ENCODE measurements around the gene TRIM24.
"Not testable (repeated sequence)": the region's sequence is repeated elsewhere in the genome, so short reads cannot be mapped to it uniquely, and the experiment has no call there.

The TRIM24 gene

GRCh38 chr7:138460176-138460648, at the start of gene TRIM24:
Gene TRIM24, plus strand, starts transcription at chr7:138460259. Its CDS starts 290 bp downstream, at chr7:138460549.
- DNase-seq (ENCODE audit: low spot score): no peak

DNA sequence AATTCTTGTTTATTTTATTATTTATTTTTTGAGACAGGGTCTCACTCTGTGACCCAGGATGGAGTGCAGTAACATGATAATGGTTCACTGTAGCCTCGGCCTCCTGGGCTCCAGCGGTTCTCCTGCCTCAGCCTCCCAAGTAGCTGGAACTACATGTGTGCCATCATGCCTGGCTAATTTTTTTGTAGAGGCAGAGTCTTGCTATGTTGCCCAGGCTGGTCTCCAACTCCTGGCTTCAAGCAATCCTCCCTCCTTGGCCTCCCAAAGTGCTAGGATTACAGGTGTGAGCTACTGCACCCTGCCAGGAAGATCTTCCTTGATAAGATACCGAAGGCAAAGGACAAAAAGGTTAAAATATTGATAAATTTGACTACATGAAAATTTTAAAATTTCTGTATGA, 48.0 kb upstream of the TRIM24 start:
- not testable (repeated sequence) for DNase-seq (ENCODE audit: low spot score)

DNA sequence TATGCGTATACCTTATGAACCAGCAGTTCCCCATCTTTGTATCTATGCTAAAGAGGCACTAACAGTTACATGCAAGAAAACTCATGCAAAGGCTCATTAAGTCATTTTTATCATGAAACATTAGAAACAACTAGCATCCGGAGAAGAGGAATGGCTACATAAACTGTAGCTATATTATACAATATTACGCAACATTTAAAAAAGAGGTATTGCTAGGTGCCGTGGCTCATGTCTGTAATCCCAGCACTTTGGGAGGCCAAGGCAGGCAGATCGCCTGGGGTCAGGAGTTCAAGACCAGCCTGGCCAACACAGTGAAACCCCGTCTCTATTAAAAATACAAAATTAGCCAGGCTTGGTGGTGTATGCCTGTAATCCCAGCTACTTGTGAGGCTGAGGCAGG, 47.1 kb upstream of the TRIM24 start:
- DNase-seq (ENCODE audit: low spot score): not testable (repeated sequence)

DNA sequence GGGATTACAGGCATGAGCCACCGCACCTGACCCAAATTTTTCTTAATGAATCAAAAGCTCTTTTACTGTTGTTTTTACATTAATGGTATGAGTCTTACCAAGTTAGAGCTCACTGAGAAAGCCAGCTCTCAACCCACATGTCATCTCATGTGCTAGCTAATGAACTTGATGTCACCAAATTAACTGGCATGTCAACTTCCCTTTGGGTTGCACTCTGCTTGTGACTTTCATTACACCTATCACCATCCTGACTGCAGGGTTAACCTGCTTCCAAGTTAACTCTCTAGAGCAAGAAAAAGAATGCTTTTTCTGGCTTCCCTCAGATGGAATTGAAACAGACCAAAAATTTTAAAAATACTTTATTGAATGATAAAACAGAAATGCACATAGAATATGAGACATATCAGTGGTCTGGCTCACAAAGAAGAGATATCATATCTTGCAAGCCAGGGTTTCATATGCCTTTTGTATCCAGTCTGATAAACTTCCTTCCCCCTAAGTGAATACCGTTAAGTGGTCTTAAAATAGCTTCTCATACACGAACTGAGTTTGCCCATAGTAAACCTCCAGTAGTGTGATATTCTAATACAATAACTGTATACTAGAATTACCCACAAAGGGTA, 42.9 kb upstream of the TRIM24 start:
- DNase-seq (ENCODE audit: low spot score): no peak

GRCh38 chr7:138417764-138418163, 42.3 kb upstream of the TRIM24 start:
- no peak for DNase-seq (ENCODE audit: low spot score)

GRCh38 chr7:138418403-138418802, 41.7 kb upstream of the TRIM24 start:
- not testable (repeated sequence) for DNase-seq (ENCODE audit: low spot score)

DNA sequence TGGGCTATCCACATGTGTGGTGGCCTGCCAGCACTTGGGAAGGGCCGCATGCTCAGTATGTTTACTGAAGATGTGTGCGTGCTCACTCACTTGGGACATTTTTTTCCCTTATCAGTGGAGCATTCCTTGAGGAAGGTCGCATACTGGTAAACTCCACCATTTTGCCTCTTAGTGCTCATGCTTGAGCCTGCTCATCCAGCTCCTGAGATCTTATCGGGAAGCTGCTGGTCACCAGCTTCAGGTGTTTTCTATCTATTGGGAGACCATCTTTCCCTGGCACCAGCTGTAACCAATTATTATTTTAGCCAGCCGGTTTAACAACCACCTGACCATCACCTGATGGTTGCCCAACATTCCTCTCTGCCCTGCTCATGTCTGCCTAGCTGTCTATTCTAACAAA, 35.0 kb upstream of the TRIM24 start:
- no peak for DNase-seq (ENCODE audit: low spot score)

- DNase-seq (ENCODE audit: low spot score): no peak
These were observed 30.3 kb upstream of the TRIM24 start for GRCh38 chr7:138429577-138430250.

GRCh38 chr7:138431517-138431916, 28.5 kb upstream of the TRIM24 start:
- DNase-seq (ENCODE audit: low spot score): no peak

DNA sequence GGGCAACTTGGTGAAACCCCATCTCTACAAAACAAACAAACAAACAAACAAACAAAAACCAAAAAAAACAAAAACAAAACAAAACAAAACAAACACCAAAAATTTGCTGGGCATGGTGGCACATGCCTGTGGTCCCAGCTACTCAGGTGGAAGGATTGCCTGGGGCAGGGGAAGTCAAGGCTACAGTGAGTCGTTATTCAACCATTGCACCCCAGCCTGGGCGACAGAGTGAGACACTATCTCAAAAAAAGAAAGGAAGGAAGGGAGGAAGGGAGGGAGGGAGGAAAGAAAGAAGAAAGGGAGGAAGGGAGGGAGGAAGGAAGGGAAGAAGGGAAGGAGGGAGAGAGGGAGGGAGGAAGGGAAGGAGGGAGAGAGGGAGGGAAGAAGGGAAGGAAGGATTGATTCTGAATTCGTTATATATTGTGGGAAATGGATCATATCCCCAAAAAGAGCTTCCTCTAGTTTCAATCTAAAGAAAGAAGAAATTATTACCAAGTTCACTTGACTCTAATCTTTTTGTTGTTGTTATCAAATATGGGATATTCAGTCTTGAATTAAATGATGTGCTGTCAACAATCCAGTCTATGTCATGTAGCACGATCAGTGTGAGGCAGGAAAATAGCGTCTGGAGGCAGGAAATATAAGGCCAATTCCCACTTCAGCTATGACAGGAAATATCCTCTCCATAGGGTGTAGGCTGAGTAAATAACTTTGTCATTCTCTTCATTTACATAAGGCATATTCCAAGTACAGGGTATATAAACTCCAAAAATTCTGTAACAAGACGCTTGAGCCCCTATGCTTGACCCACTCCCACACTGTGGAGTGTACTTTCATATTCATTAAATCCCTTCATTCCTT, 26.2 kb upstream of the TRIM24 start:
- DNase-seq (ENCODE audit: low spot score): no peak

DNA sequence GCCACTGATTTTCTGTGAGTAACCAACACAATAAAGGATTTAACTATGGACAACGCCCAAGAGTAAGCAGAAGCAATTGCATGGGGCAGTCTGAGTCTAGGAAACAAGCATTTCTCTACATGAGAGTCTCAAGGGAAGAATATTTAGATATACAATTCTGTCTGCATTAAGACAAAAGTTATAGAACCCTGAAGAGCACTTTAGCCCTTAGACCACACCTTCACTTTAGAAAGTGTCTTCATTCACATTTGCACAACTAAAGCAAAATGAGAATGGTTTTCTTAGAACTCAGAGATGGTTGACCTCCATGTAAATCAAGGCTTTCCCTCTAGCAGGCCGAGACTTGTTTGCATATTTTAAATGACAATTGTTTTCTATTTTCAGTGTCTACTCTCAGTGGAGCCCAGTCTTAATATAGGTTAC, 25.5 kb upstream of the TRIM24 start:
- DNase-seq (ENCODE audit: low spot score): no peak

- DNase-seq (ENCODE audit: low spot score): no peak
These were observed 24.7 kb upstream of the TRIM24 start for GRCh38 chr7:138435231-138435919.

DNA sequence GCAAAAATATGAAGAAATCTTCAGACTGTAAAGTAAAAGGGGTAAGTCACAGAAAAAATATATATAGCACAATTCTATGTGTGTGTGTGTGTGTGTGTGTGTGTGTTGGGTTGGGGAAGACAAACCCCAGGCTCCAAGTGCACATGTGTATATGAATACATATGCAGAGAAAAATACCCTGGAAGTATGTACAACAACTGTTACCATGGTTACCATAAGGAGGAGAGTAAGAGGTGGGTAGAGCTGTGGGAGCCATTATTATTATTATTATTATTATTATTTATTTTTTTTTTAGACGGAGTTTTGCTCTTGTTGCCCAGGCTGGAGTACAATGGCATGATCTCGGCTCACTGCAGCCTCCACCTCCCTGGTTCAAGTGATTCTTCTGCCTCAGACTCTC, 23.7 kb upstream of the TRIM24 start:
- no peak for DNase-seq (ENCODE audit: low spot score)

DNA sequence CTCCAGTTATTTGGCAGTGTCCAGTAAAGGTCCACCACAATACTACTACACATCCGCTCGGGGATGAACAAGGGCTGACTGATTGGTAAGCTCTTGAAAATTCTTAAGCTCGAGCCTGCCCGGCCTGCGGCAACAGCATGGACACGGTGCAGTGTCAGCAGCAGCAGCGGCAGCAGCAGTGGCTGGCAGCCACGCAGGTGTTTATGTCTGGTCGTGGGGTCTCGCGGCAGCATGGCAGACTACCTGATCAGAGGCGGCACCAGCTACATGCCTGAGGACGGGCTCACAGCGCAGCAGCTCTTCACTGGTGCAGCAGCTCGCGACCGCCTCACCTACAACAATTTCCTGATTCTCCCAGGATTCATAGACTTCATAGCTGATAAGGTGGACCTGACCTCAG, 19.6 kb upstream of the TRIM24 start:
- no peak for DNase-seq (ENCODE audit: low spot score)

DNA sequence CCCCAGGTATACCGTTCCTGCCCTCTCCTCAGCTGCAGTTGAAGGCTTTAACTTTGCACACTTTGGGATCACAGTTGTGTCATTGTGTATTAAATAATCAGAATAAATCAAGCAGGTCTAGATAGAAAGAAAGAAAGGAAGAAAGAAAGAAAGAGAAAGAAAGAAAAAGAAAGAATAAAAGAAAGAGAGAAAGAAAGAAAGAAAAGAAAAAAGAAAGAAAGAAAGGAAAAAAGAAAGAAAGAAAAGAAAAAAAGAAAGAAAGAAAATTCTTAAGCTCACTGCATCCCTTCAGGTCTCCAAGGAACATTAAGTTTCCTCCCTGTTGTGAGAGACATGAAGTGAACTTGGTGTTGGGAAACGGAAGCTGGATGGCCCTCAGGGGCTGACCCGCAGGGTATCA, 17.2 kb upstream of the TRIM24 start:
- no peak for DNase-seq (ENCODE audit: low spot score)

DNA sequence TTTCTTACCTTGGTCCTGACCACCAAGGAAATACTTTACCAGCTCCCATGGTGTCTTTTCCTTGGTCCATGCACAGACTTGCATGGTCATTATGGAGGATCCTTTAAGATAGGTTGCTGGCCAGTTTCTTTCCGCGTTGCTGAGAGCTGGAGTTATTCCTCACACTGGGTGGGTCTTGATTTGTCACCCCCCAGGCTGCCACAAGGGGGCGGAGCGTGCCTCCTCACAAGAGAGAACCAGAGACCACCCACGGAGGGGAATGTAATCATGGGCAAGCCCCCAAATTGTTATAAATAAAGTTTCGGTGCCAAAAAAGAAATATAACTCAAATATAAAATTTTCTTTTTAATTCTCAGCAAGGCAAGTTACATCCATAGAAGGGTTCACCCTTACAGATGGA, 10.5 kb upstream of the TRIM24 start:
- DNase-seq (ENCODE audit: low spot score): peak; percentile 12

DNA sequence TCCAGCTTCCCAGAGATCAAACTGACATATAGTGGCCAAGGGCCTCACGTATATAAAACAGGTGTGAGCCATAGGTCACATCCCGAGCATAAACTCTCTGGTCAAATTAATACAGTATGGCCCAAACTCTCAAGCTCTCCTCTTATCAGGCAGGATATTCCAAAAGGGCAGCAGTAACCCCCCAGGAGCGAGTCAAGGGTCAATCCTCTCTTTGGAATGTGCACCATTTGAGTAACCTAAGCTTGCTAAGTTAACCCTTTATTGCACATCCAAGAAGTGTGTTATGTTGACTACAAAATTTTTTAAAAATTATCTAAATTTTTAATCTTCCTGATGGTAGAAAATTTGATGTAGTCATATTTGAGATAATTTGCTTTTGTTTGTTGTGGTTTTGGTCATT, 4.5 kb upstream of the TRIM24 start:
- DNase-seq (ENCODE audit: low spot score): no peak

DNA sequence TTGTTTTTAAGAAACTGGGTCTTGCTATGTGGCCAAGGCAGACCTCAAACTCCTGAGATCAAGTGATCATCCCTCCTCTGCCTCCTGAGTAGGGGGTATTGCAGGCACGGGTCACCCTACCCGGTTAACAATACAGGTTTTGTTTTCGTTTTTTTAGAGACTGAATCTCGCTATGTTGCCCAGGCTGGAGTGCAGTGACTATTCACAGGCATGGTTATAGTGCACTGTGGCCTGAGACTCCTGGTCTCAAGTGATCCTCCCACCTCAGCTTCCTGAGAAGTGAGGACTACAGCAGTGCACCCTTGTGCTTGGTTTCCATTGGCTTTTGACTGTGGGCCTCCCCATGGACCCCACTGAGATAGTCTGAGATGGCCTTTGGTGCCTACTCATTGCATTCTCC, 3.8 kb upstream of the TRIM24 start:
- no peak for DNase-seq (ENCODE audit: low spot score)

- DNase-seq (ENCODE audit: low spot score): no peak
These were observed 1.3 kb upstream of the TRIM24 start for GRCh38 chr7:138458576-138459412.

DNA sequence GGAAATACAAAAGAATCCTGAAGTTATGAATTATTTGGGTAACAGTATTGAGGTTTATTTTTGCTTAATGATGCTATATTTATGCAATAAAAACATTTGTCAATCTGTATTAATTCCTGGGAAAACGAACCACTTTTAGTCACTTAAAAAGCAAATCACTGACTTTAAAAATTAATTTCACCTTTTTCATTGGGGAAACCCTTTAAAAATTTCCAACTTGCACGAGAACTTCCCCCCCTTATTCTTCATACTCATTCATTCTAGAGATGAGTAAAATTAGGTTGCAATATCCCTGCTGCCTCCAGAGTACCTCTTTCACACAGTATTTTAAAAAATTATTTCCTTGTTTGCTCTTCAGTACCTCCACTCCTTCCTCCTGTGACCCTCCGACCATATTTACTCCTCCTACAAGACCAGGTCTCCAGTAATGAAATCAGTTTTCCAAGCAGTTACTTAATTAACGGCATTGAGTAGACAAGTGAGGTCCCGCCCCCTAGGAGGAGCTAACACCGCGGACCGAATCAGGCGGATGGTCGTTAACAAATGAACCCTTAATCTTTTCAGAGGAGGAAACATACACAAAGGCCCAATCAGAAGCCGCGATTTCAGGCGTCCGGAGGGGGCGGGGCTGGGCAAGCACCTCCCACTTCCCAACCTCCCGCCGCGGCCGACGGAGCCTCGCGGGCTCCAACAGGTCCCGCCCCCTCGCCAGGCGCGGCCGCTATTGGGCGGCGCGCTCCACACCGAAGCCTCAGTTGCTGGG, 465 bp upstream of the TRIM24 start:
- DNase-seq (ENCODE audit: low spot score): peak; percentile 98
